Measurements from ENCODE around the gene PRKD2. TPM values are rescaled to one million over a fixed set of nuclear protein-coding genes. Genes with fewer than 3 reads are reported as not detected.

PRKD2 gene
- total and polyA plus RNA-seq, 10 of the 15 experiments (the other 5 are each of a cell fraction or from before 2014, with no cell fraction given): 2.3 to 98.8 (median 32.9) TPM

- peak; percentile 59 for FAIRE-seq
- peak; percentile 39 for TF ChIP-seq SP1 (IDR thresholded peaks at IDR 0.05; ENCODE audit: low read depth, low read length)
- no peak for TF ChIP-seq SMARCA5 (IDR thresholded peaks at IDR 0.05)
- TF ChIP-seq SMC3 (IDR thresholded peaks at IDR 0.05; ENCODE audit: borderline replicate concordance, low read length): no peak
- no peak for TF ChIP-seq BMI1 (IDR thresholded peaks at IDR 0.05; ENCODE audit: borderline replicate concordance)
- no peak for TF ChIP-seq CBX3 (IDR thresholded peaks at IDR 0.05; ENCODE audit: borderline replicate concordance, low read depth)
- TF ChIP-seq MTA2 (IDR thresholded peaks at IDR 0.05; ENCODE audit: low read depth): no peak
- 0 out of 2 replicates have a peak, but pooled peaks have one; percentile 23 for TF ChIP-seq NR2F1 (conservative IDR thresholded peaks at IDR 0.05)
- TF ChIP-seq CBX5 (IDR thresholded peaks at IDR 0.05; ENCODE audit: low read depth): no peak
- TF ChIP-seq, protein P1, sequence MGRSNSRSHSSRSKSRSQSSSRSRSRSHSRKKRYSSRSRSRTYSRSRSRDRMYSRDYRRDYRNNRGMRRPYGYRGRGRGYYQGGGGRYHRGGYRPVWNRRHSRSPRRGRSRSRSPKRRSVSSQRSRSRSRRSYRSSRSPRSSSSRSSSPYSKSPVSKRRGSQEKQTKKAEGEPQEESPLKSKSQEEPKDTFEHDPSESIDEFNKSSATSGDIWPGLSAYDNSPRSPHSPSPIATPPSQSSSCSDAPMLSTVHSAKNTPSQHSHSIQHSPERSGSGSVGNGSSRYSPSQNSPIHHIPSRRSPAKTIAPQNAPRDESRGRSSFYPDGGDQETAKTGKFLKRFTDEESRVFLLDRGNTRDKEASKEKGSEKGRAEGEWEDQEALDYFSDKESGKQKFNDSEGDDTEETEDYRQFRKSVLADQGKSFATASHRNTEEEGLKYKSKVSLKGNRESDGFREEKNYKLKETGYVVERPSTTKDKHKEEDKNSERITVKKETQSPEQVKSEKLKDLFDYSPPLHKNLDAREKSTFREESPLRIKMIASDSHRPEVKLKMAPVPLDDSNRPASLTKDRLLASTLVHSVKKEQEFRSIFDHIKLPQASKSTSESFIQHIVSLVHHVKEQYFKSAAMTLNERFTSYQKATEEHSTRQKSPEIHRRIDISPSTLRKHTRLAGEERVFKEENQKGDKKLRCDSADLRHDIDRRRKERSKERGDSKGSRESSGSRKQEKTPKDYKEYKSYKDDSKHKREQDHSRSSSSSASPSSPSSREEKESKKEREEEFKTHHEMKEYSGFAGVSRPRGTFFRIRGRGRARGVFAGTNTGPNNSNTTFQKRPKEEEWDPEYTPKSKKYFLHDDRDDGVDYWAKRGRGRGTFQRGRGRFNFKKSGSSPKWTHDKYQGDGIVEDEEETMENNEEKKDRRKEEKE (IDR thresholded peaks at IDR 0.05): no peak
- no peak for TF ChIP-seq ESRRA (IDR thresholded peaks at IDR 0.05; ENCODE audit: low read length)
- no peak for TF ChIP-seq ZNF687 (IDR thresholded peaks at IDR 0.05)
- no peak for TF ChIP-seq ZNF217 (IDR thresholded peaks at IDR 0.05)
- no peak for TF ChIP-seq MEF2B (IDR thresholded peaks at IDR 0.05; ENCODE audit: partially characterized antibody, poor library complexity, severe bottlenecking)
- TF ChIP-seq CTCF (IDR thresholded peaks at IDR 0.05 in 2 of 3, conservative IDR thresholded peaks at IDR 0.05 in 1 of 3; ENCODE audit: control insufficient read depth in 2 of 3, extremely low read depth in 1 of 3, insufficient read depth in 1 of 3, low read depth in 3 of 3, low read length in 3 of 3): no peak
- TF ChIP-seq CREB1 (IDR thresholded peaks at IDR 0.05; ENCODE audit: low read depth): peak; percentile 23; the same call in 1 of the 2 replicates
These were observed 82.8 kb downstream of the PRKD2 start for GRCh38 chr19:46634045-46634655.

More at GRCh38 chr19:46634045-46634655, 82.8 kb downstream of the PRKD2 start:
- ATAC-seq (peak; percentile 80), DNase-seq (ENCODE audit: low read depth, low spot score) (no peak)
- ChIA-PET CTCF (interaction anchor here (1.2 to 12.1 kb wide), 5 partner anchors 9 to 28 kb away, joined by 4 to 150 read pairs (median 6); partner anchors contain the start of genes DACT3 and PTGIR), POLR2A (interaction anchor here (0.7 kb wide), 1 partner anchor 10 kb away, joined by 4 read pairs; no protein-coding TSS in a partner anchor), SMC1A (ENCODE audit: uncharacterized antibody, unreplicated experiment) (interaction anchor here (0.6 to 1.4 kb wide), 3 partner anchors 10 to 31 kb away, joined by 3 to 7 read pairs (median 4); partner anchors contain the start of gene PTGIR), RAD21 (ENCODE audit: unreplicated experiment) (interaction anchor here (0.9 to 1.8 kb wide), 4 partner anchors 17 to 27 kb away, joined by 3 to 9 read pairs (median 4); partner anchors contain the start of gene DACT3)
- Histone ChIP-seq H3K9ac (ENCODE audit: control insufficient read depth, insufficient read depth, low read length) (no peak overlapping the region), H2AFZ (ENCODE audit: control insufficient read depth, low read depth, low read length) (peak overlapping the region; percentile 75), H3K27me3 (replicated peaks in 1 of 2; ENCODE audit: control insufficient read depth in 2 of 2, insufficient read depth in 2 of 2, low read length in 1 of 2) (peaks cover 0 to 3% of the 10 kb centered on the region in 2 experiments; a peak in 1 of 4 replicates), H3K27ac (ENCODE audit: control insufficient read depth, insufficient read depth) (no peak overlapping the region), H3K79me2 (ENCODE audit: control insufficient read depth, insufficient read depth, low read length) (no peaks in the 10 kb centered on the region), H3K9me3 (replicated peaks; ENCODE audit: control insufficient read depth, insufficient read depth, low read length) (no peaks in the 10 kb centered on the region; the same call in 2 of the 3 replicates), H3K4me1 (ENCODE audit: control insufficient read depth, insufficient read depth, low read length) (peaks cover 20% of the 10 kb centered on the region), H3K36me3 (ENCODE audit: control insufficient read depth in 2 of 2, insufficient read depth in 2 of 2, low read length in 1 of 2) (no peaks in the 10 kb centered on the region), H4K20me1 (ENCODE audit: control insufficient read depth, insufficient read depth) (no peaks in the 10 kb centered on the region), H3K4me2 (ENCODE audit: control insufficient read depth, insufficient read depth) (peak overlapping the region; percentile 88), H3K4me3 (peak overlapping the region; percentile 63; the same call in 1 of the 2 replicates)
- in situ Hi-C loops (cut with MboI): no loop called here
- 4% methylated on average over 30 of the region's 38 CpGs for WGBS (ENCODE audit: insufficient coverage, insufficient replicate concordance, low lambda C conversion rate, missing lambda C conversion rate)
- intact Hi-C loops (cut with micrococcal nuclease; ENCODE audit: unreplicated experiment): no loop called here
- no TSS peak for BruUV-seq (replicated peaks)

All from GM12878 (cell line).